Measurements from ENCODE around the gene C1orf232. TPM values are rescaled to one million over a fixed set of nuclear protein-coding genes. Genes with fewer than 3 reads are reported as not detected.

The C1orf232 gene
- total and polyA plus RNA-seq, 2 donors (not counting 3 experiments of a cell fraction or from before 2014, with no cell fraction given), result not detected

DNA sequence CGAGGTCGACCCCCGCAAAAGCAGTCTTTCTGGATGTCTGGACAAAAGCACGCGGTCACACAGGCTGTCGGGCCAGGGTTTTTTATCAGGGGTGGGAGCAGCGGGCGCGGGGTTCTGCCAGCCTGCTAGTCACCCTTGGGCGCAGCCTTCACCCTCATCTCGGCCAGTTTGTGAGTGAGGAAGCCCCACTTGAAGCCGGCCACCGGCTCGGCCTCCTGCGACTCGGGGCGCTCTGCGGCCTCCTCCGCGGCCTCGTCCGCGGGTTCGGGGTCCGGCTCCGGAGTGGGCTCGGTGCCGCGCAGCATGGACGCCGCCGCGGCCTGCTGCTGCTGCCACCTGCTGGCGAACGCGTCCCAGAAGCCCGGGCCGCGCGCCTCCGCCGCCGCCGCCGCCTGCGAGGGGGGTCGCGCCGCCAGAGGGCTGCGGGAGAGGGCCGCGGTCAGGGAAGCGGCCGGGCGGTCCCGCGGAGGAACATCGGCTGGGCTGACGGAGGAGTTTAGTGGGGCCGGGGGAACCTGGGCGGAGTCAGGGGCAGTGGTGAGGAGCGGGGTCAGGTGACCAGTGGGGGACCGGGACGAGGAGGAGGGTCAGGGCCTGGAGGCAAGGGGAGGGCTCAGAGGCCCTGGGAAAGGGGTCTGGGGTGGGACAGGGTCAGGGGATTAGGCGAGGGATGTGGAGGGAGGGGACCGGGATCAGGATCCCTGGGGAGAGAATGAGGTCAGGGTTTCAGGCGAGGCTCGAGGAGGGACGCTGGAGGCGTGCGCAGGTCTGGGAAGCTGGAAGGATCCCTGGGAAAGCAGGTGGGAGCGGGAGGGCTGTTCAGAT, 4.5 kb downstream of the C1orf232 start:
- H3K27ac ChIP-seq (ENCODE audit: insufficient read depth, low read depth, low read length), result no peak overlapping the region
- POLR2A ChIA-PET, result no interaction called here

More for the DNA sequence above, 4.5 kb downstream of the C1orf232 start:
- TF ChIP-seq EZH2 (IDR thresholded peaks at IDR 0.05; ENCODE audit: borderline replicate concordance, low read depth, low read length, severe bottlenecking) (no peak), CTCF (IDR thresholded peaks at IDR 0.05; ENCODE audit: extremely low read depth in 1 of 2, insufficient read depth in 1 of 2, low read depth in 1 of 2, low read length in 2 of 2) (peak; percentile 58 to 88)
- intact Hi-C loops (cut with micrococcal nuclease) (loop anchor here (1.0 kb wide), 2 partner anchors 59 to 128 kb away; no protein-coding TSS in a partner anchor), dilution Hi-C loops (cut with MboI; ENCODE audit: extremely low pct_ligation_motif_present, low sequenced_read_pairs) (no loop called here)
- H3K4me3 ChIP-seq (replicated peaks in 1 of 3; ENCODE audit: insufficient read depth in 1 of 3, low read depth in 1 of 3, low read length in 3 of 3), result peak overlapping the region in 1 of 3 experiments; percentile 23
- H3K36me3 ChIP-seq (ENCODE audit: control insufficient read depth in 2 of 2, extremely low read depth in 1 of 2, insufficient read depth in 2 of 2, low read length in 2 of 2), result peaks cover 0 to 4% of the 10 kb centered on the region in 2 experiments
- H3K79me2 ChIP-seq (ENCODE audit: control insufficient read depth, insufficient read depth, low read length), result no peaks in the 10 kb centered on the region
- H3K4me1 ChIP-seq (ENCODE audit: control insufficient read depth, extremely low read depth, insufficient read depth, low read length), result peaks cover 19% of the 10 kb centered on the region
- DNase-seq (ENCODE audit: low read depth, low spot score), result peak; percentile 38
- CTCF ChIA-PET, result interaction anchor here (1.1 to 3.7 kb wide), 5 partner anchors 19 to 128 kb away, joined by 3 to 12 read pairs (median 6); partner anchors contain the start of gene CEP85
- H3K9me1 ChIP-seq (replicated peaks; ENCODE audit: control insufficient read depth, extremely low read depth, insufficient read depth, low read length), result no peaks in the 10 kb centered on the region
- no peak overlapping the region for H3K4me2 ChIP-seq (ENCODE audit: insufficient read depth, low read length)
- no peak for FAIRE-seq
- H4K20me1 ChIP-seq (replicated peaks; ENCODE audit: control insufficient read depth, extremely low read depth, insufficient read depth, low read length), result no peaks in the 10 kb centered on the region
- BruUV-seq (replicated peaks), result no TSS peak
- H2AFZ ChIP-seq (ENCODE audit: low read depth, low read length), result peak overlapping the region; percentile 77
- H3K9ac ChIP-seq (replicated peaks; ENCODE audit: extremely low read depth, insufficient read depth, low read length), result no peak overlapping the region
- no peaks in the 10 kb centered on the region for H3K9me3 ChIP-seq (replicated peaks; ENCODE audit: control insufficient read depth, insufficient read depth, low read length)
- no peaks in the 10 kb centered on the region for H3K27me3 ChIP-seq (ENCODE audit: control insufficient read depth in 2 of 2, insufficient read depth in 2 of 2, low read length in 2 of 2)
